ENCODE data around the gene NRP1. TPM values are rescaled to one million over a fixed set of nuclear protein-coding genes. Genes with fewer than 3 reads are reported as not detected.
A peak's percentile ranks its signal among the peaks of the same experiment; 100 is the strongest.
"Not testable (repeated sequence)": the region's sequence is repeated elsewhere in the genome, so short reads cannot be mapped to it uniquely, and the experiment has no call there.

Gene NRP1
- total RNA-seq, result 10 to 100 TPM in 2 of 4 donors, 1 to 10 TPM in 2; 3.1 to 27.7 (median 12.0) TPM

- TF ChIP-seq POLR2A (IDR thresholded peaks at IDR 0.05), result peak in 1 of 4 donors; percentile 24
- TF ChIP-seq CTCF (IDR thresholded peaks at IDR 0.05), result no peak
- intact Hi-C loops (cut with DNase I), result loop anchor here (10.0 kb wide), 1 partner anchor 1301 kb away; no protein-coding TSS in a partner anchor
- Histone ChIP-seq H3K4me1 (peaks cover 3 to 76% (median 18%) of the 10 kb centered on the region in 3 donors), H3K9me3 (no peaks in the 10 kb centered on the region), H3K27ac (peak within 1 kb of the TSS; percentile 73 to 95 (median 92)), H3K27me3 (peaks cover 0 to 27% (median 0%) of the 10 kb centered on the region in 4 donors), H3K4me3 (peak within 1 kb of the TSS; percentile 48 to 87 (median 74)), H3K36me3 (peaks cover 0 to 7% (median 0%) of the 10 kb centered on the region in 3 donors)
- WGBS, 2 donors, result 0 to 1% methylated on average over 10 to 12 of the region's 44 CpGs
- no peak for DNase-seq
Measured at GRCh38 chr10:33334153-33334804, at the start of gene NRP1. Gene NRP1, minus strand, starts transcription at chr10:33334667. Its CDS starts 285 bp downstream, at chr10:33334382.

- H3K36me3 ChIP-seq; H3K27ac ChIP-seq; DNase-seq; H3K4me3 ChIP-seq; H3K9me3 ChIP-seq; intact Hi-C loops (cut with DNase I); H3K27me3 ChIP-seq: not testable (repeated sequence)
- H3K4me1 ChIP-seq, result peaks cover 0 to 11% (median 0%) of the 10 kb centered on the region in 3 donors
- 66 to 81% methylated on average over 3 of the region's 3 CpGs for WGBS, 2 donors
Measured at GRCh38 chr10:33384201-33384600, 49.7 kb upstream of the NRP1 start.

GRCh38 chr10:33382921-33383713 is 48.6 kb upstream of the NRP1 start:
- H3K36me3 ChIP-seq, result no peaks in the 10 kb centered on the region
- no peak overlapping the region for H3K27ac ChIP-seq
- H3K4me1 ChIP-seq, result peaks cover 0 to 11% (median 0%) of the 10 kb centered on the region in 3 donors
- 77 to 90% methylated on average over 3 of the region's 4 CpGs for WGBS, 2 donors
- intact Hi-C loops (cut with DNase I), result no loop called here
- no peak for TF ChIP-seq CTCF (IDR thresholded peaks at IDR 0.05)
- no peak for TF ChIP-seq POLR2A (IDR thresholded peaks at IDR 0.05)
- H3K27me3 ChIP-seq, result no peaks in the 10 kb centered on the region
- H3K4me3 ChIP-seq, result no peak overlapping the region
- DNase-seq, result no peak
- H3K9me3 ChIP-seq, result no peaks in the 10 kb centered on the region

GRCh38 chr10:33382216-33382600 is 47.7 kb upstream of the NRP1 start:
- Histone ChIP-seq H3K27me3 (no peaks in the 10 kb centered on the region), H3K27ac (no peak overlapping the region), H3K4me1 (peaks cover 0 to 19% (median 0%) of the 10 kb centered on the region in 3 donors), H3K36me3 (no peaks in the 10 kb centered on the region), H3K4me3 (no peak overlapping the region), H3K9me3 (no peaks in the 10 kb centered on the region)
- no peak for DNase-seq
- 24 to 58% methylated on average over 2 of the region's 2 CpGs for WGBS, 2 donors
- TF ChIP-seq POLR2A (IDR thresholded peaks at IDR 0.05), result no peak
- no peak for TF ChIP-seq CTCF (IDR thresholded peaks at IDR 0.05)
- intact Hi-C loops (cut with DNase I), result no loop called here

- Histone ChIP-seq H3K9me3 (no peaks in the 10 kb centered on the region), H3K4me3 (no peak overlapping the region), H3K27me3 (no peaks in the 10 kb centered on the region), H3K36me3 (no peaks in the 10 kb centered on the region), H3K4me1 (peaks cover 0 to 23% (median 0%) of the 10 kb centered on the region in 3 donors), H3K27ac (no peak overlapping the region)
- TF ChIP-seq CTCF (IDR thresholded peaks at IDR 0.05) (no peak), POLR2A (IDR thresholded peaks at IDR 0.05) (no peak)
- 53 to 66% methylated on average over 12 of the region's 12 CpGs for WGBS, 2 donors
- intact Hi-C loops (cut with DNase I), result no loop called here
- DNase-seq, result no peak
Measured at GRCh38 chr10:33381451-33382215, 47.2 kb upstream of the NRP1 start.
